ENCODE results near the gene ACOX2. TPM values are rescaled to one million over a fixed set of nuclear protein-coding genes. Genes with fewer than 3 reads are reported as not detected.

Gene ACOX2
- total and polyA plus RNA-seq, 2 donors (not counting 3 experiments of a cell fraction or from before 2014, with no cell fraction given) = 1.5 to 10.5 TPM

GRCh38 chr3:58459160-58459559 lies 77.8 kb downstream of the ACOX2 start:
- no peaks in the 10 kb centered on the region for H4K20me1 ChIP-seq (replicated peaks; ENCODE audit: control insufficient read depth, extremely low read depth, insufficient read depth, low read length)
- no peaks in the 10 kb centered on the region for H3K9me1 ChIP-seq (replicated peaks; ENCODE audit: control insufficient read depth, extremely low read depth, insufficient read depth, low read length)
- peaks cover 5% of the 10 kb centered on the region for H3K4me1 ChIP-seq (ENCODE audit: control insufficient read depth, extremely low read depth, insufficient read depth, low read length)
- BruUV-seq (replicated peaks) = no TSS peak
- no peaks in the 10 kb centered on the region for H3K9me3 ChIP-seq (replicated peaks; ENCODE audit: control insufficient read depth, insufficient read depth, low read length)
- no peak for DNase-seq (ENCODE audit: low read depth, low spot score)
- H3K27ac ChIP-seq (ENCODE audit: insufficient read depth, low read depth, low read length) = no peak overlapping the region
- TF ChIP-seq GATA2 (IDR thresholded peaks at IDR 0.05; ENCODE audit: insufficient read depth, insufficient read length, low read depth, low read length) (no peak), POLR2AphosphoS5 (IDR thresholded peaks at IDR 0.05; ENCODE audit: insufficient read depth, low read depth, low read length) (no peak), CTCF (IDR thresholded peaks at IDR 0.05; ENCODE audit: extremely low read depth in 1 of 2, insufficient read depth in 1 of 2, low read depth in 1 of 2, low read length in 2 of 2) (no peak), JUN (IDR thresholded peaks at IDR 0.05; ENCODE audit: borderline replicate concordance, insufficient read depth, insufficient read length, low read depth) (no peak), EZH2 (IDR thresholded peaks at IDR 0.05; ENCODE audit: borderline replicate concordance, low read depth, low read length, severe bottlenecking) (no peak), POLR2A (IDR thresholded peaks at IDR 0.05; ENCODE audit: low read depth, low read length) (no peak), FOS (IDR thresholded peaks at IDR 0.05; ENCODE audit: borderline replicate concordance, insufficient read depth, low read length) (no peak), MAX (IDR thresholded peaks at IDR 0.05; ENCODE audit: insufficient read depth, insufficient read length) (no peak), MYC (IDR thresholded peaks at IDR 0.05; ENCODE audit: low read depth, low read length) (no peak)
- no peaks in the 10 kb centered on the region for H3K79me2 ChIP-seq (ENCODE audit: control insufficient read depth, insufficient read depth, low read length)
- CTCF ChIA-PET = no interaction called here
- H2AFZ ChIP-seq (ENCODE audit: low read depth, low read length) = no peak overlapping the region
- FAIRE-seq = no peak
- no peaks in the 10 kb centered on the region for H3K36me3 ChIP-seq (ENCODE audit: control insufficient read depth in 2 of 2, extremely low read depth in 1 of 2, insufficient read depth in 2 of 2, low read length in 2 of 2)
- H3K4me2 ChIP-seq (ENCODE audit: insufficient read depth, low read length) = no peak overlapping the region
- no peak overlapping the region for H3K4me3 ChIP-seq (replicated peaks in 1 of 3; ENCODE audit: insufficient read depth in 1 of 3, low read depth in 1 of 3, low read length in 3 of 3)
- H3K27me3 ChIP-seq (ENCODE audit: control insufficient read depth in 2 of 2, insufficient read depth in 2 of 2, low read length in 2 of 2) = no peaks in the 10 kb centered on the region
- POLR2A ChIA-PET = no interaction called here
- intact Hi-C loops (cut with micrococcal nuclease) = no loop called here
- dilution Hi-C loops (cut with MboI; ENCODE audit: extremely low pct_ligation_motif_present, low sequenced_read_pairs) = no loop called here
- H3K9ac ChIP-seq (replicated peaks; ENCODE audit: extremely low read depth, insufficient read depth, low read length) = no peak overlapping the region

Other genes starting within 250 kb of the ACOX2 start
- 18.1 and 21.3 TPM in 2 replicates for gene RPP14, start 230.9 kb downstream of the ACOX2 start, total RNA-seq
- gene RPP14, start 230.9 kb downstream of the ACOX2 start, polyA plus RNA-seq = 9.6 and 11.9 TPM in 2 replicates
- 10.0 and 10.3 TPM in 2 replicates for gene HTD2, start 230.7 kb downstream of the ACOX2 start, total RNA-seq
- 4.5 and 8.2 TPM in 2 replicates for gene HTD2, start 230.7 kb downstream of the ACOX2 start, polyA plus RNA-seq
- 11.1 and 14.6 TPM in 2 replicates for gene PXK, start 204.3 kb downstream of the ACOX2 start, total RNA-seq
- gene PXK, start 204.3 kb downstream of the ACOX2 start, polyA plus RNA-seq = 8.4 and 11.3 TPM in 2 replicates
- gene PDHB, start 103.4 kb downstream of the ACOX2 start, total RNA-seq = 59.3 and 60.8 TPM in 2 replicates
- gene PDHB, start 103.4 kb downstream of the ACOX2 start, polyA plus RNA-seq = 40.7 and 50.8 TPM in 2 replicates
- gene KCTD6, start 45.1 kb downstream of the ACOX2 start, total RNA-seq = 6.4 and 7.4 TPM in 2 replicates
- gene KCTD6, start 45.1 kb downstream of the ACOX2 start, polyA plus RNA-seq = 5.4 and 6.4 TPM in 2 replicates
- gene FAM107A, start 40.2 kb upstream of the ACOX2 start, total RNA-seq = 8.2 and 10.7 TPM in 2 replicates
- gene FAM107A, start 40.2 kb upstream of the ACOX2 start, polyA plus RNA-seq = 4.8 and 5.7 TPM in 2 replicates
- not detected in 2 replicates for gene FAM3D, start 129.6 kb upstream of the ACOX2 start, total RNA-seq
- gene FAM3D, start 129.6 kb upstream of the ACOX2 start, polyA plus RNA-seq = 0.12 and 0.22 TPM in 2 replicates